ENCODE measurements around the gene MAP3K21.

Gene MAP3K21

DNA sequence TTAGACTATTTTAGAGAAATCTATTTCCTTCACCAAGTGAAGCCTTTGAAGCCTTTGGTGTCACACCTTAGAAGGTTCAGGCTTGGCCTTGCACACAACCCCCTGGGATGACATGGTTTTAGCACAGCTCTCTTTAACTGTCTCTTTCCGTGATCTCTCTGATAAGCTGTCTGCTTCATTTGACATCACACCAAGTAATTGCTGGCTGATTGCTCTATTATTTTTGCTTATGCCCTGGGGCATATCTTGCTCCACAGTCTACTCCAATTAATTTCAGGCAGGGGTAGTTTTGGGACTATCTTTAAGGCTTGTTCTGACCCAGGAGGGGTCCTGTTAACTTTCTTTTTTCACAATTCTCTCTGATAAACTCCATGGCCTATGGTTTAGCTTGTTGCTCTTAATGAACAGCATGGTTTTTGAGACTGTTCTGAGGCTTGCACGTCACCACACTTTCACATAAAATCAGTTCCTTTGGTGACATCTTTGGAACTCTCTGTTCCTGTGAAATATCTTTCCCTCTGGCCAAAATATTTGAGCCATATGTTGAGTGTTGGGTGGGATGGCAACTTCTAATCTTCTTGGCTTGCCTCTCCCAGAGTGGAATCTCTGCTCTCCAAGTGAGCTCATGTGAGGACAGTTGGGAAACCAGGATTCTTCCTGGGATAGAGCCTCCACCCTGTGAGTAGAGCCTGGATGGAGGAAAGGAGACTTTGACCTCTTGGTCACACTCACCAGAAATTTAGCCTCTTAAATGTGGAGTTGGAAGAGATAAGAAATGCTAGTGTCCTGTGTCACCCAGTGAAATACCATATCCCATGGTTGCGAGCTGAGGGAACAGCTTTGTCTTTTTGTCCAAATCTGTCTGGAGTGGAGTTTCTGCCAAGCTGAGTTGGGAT is 63.6 kb downstream of the MAP3K21 start:
- DNase-seq, result no peak

GRCh38 chr1:233393084-233393840 is 65.7 kb downstream of the MAP3K21 start:
- no peak for DNase-seq

DNA sequence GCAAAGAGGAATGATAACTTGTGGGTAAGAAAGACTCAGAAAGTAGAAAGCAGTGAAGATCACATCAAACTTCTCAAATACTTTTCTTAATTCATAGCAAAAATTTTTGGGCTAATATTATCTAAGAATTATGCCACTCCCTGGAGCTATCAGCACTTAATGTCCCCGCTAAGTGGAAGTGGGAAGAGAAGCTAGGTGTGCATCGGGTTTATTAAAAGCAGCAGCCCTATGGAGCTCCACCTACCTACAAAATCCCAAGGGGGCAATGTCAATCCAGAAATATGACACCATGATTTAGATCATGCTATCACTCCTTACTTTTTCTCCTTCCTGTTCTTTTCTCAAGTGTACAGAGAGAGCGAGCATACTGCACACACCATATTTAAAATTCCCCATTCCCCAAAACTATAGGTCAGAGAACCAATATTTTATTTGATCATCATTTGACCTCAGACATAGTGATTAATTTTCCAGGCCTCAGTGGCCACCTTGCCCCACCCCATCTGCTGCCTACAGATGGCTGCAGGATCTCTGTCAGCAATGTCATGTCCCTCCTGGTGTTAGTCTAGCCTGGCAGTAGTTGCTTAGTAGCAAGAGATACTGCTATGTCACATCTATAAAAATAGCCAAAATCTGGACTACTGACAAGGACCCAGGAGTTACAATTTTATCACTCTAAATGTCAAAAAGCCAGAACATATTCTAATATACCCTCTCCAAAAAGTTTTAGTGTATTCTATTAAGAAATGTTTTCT is 66.6 kb downstream of the MAP3K21 start:
- no peak for DNase-seq

DNA sequence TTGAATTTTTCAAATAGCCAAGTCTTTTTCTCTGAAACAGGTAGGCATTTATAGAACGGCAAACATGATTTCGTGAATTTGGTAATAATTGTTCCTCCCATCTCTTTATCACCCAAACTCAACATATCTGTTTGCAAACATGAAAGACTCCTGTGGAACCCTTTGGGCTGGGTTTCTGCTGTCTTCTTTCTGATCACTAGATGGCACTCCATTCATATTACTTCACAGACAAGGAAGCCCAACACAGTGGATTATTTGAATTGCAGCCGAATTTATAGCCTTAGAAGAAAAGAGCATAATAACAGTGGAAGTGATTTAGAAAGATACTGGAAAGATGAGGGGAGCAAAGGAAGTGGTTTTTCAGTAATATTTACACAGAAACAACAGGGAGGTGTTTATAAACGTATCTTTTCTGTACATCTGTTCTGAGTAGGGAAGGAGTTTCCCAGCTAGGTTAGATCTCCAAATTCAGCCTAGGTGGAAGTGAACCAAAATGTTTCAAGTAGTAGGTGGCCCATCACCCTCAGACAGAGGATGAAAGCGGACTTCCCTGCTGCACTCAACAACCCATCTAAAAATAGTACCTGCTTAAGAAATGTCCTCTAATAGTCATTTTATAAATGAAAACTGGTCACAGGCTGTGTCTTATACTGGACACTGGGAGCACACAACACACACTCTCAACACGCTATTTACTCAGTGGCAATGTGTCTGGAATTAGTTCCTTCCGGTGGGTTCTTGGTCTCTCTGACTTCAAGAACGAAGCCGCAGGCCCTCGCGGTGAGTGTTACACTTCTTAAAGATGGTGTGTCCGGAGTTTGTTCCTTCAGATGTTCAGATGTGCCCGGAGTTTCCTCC is 67.6 kb downstream of the MAP3K21 start:
- no peak for DNase-seq

DNA sequence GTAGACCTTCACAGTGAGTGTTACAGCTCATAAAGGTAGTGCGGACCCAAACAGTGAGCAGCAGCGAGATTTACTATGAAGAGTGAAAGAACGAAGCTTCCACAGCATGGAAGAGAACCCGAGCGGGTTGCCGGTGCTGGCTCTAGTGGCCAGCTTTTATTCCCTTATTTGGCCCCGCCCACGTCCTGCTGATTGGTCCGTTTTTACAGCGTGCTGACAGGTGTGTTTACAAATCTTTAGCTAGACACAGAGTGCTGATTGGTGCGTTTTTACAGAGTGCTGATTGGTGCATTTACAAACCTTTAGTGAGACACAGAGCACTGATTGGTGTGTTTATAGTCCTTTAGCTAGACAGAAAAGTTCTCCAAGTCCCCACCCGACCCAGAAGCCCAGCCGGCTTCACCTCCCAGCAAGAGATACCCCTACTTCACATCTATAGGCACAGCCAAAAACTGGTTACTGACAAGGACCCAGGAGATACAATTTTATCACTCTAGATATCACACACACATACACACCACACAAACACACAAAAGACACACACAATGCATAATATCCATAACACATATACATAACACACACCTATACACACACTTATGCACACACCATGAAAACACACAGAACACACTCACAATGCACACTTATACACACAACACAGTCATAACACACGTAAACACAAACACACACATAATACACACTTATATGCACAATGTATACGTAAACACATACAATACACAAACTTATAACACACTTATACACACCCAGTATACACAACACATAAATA is 68.5 kb downstream of the MAP3K21 start:
- DNase-seq, result no peak

DNA sequence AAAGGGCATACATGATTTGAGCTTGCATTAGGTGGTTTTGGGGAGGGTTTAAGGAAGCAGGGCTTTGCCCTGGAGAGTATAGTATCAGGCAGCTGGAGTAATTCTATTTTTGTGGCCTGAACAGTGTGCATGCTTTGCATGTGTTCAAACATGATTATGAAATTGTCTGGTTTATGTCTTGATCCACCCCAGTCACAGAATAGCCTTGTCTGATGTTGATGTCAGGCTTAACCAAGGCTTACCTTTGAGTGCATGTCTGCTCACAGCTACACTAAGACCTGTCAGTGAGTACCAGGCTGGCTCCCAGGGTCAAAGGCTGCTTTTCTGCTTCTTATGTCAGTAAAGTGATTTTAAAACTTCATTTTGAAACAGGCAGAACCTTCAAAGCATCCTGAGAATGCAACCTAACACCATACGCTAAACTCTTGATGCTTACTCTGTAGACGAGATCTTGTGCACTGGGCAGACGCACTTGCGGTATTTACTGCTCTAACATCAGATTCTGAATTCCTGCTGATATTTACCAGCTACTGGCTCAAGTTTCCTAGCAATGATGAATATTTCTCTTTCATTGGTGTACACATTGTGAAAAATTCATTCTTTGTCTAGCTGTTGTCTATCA is 78.9 kb downstream of the MAP3K21 start:
- DNase-seq, result no peak

- no peak for DNase-seq
These were observed 79.6 kb downstream of the MAP3K21 start for GRCh38 chr1:233406994-233407631.

DNA sequence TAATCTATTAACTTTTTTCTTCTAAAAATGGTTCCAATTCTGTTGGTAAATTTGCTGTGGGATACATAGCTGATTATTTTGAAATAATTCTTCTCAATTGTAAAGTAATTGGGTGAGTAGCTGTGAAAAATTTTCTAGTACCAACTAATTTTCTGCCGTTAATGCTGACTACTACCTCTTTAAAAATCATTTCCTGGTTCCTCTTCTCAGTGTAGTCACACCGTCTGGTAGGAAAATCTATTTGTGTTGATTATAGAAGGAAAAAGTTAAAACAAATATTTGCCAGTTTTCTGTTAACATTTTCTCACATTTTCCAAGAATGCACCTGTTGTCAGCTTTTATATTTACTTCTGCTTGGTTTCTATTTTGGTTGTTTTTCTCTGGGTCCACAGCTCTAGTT is 82.0 kb downstream of the MAP3K21 start:
- DNase-seq, result no peak

DNA sequence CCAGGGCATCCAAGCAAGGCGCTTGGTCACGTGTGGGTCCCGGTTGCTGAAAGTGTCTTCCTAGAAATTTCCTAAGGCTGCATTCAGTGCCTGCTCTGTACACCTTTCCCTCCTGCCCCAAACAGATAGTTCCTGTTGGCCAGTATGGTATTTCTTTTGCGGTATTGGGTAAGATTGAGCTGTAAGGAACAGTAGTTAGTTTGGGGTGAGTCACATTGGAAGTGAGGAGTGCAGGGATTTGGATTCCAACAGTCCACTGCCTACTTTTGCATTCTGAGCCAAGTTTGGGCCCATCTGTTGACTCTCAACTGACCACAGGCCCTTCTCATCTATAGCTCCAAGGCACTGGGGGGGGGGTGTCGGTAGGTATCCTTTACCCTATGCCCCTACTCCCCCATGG is 83.4 kb downstream of the MAP3K21 start:
- no peak for DNase-seq

DNA sequence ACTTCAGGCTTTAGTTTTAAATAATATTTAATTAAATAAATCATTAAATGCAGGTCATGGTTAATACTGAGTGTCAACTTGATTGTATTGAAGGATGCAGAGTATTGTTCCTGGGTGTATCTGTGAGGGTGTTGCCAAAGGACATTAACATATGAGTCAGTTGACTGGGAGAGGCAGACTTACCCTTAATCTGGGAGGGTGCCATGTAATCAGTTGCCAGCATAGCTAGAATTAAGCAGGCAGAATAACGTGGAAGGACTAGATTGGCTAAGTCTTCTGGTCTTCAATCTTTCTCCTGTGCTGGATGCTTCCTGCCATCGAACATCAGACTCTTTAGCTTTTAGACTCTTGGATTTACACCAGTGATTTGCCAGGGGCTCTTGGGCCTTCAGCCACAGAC is 85.3 kb downstream of the MAP3K21 start:
- DNase-seq, result no peak

GRCh38 chr1:233421293-233421692 is 93.8 kb downstream of the MAP3K21 start:
- no peak for DNase-seq

DNA sequence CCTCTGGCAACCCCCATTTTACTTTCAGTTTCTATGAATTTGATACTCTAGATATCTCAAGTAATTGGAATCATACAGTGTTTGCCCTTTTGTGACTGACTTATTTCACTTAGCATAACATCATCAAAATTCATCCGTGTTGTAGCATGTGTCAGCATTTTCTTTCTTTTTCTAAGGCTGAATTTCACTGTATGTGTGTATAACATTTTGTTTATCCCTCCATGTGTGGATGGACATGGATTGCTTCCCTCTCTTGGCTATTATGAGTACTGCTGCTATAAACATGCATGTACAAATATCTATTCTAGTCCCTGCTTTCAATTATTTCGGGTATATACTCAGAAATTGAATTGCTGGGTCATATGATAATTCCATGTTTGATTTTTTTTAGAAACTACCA is 97.3 kb downstream of the MAP3K21 start:
- DNase-seq, result no peak

GRCh38 chr1:233427907-233428306 is 100.4 kb downstream of the MAP3K21 start:
- no peak for DNase-seq

DNA sequence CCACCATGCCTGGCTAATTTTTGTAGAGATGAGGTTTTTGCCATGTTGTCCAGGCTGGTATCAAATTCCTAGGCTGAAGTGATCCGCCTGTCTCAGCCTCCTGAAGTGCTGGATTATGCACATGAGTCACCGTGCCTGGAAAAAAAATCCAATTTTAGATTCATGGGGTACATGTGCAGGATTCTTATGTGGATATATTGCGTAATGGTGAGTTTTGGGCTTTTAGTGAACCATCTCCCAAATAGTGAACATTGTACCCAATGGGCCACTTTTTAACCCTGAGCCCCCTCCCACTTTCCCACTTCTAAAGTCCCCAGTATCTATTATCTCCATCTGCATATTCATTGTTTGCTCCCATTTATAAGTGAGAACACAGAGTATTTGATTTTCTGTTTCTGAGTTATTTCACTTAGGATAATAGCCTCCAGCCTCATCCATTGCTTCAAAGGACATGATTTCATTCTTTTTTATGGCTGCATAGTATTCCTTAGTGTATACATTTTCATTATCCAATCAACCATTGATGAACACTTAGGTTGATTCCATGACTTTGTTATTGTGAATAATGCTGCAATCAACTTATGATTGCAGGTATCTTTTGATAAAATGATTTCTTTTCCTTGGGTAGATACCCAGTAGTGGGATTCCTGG is 104.4 kb downstream of the MAP3K21 start:
- no peak for DNase-seq

- no peak for DNase-seq
These were observed 105.4 kb downstream of the MAP3K21 start for GRCh38 chr1:233432916-233433315.

DNA sequence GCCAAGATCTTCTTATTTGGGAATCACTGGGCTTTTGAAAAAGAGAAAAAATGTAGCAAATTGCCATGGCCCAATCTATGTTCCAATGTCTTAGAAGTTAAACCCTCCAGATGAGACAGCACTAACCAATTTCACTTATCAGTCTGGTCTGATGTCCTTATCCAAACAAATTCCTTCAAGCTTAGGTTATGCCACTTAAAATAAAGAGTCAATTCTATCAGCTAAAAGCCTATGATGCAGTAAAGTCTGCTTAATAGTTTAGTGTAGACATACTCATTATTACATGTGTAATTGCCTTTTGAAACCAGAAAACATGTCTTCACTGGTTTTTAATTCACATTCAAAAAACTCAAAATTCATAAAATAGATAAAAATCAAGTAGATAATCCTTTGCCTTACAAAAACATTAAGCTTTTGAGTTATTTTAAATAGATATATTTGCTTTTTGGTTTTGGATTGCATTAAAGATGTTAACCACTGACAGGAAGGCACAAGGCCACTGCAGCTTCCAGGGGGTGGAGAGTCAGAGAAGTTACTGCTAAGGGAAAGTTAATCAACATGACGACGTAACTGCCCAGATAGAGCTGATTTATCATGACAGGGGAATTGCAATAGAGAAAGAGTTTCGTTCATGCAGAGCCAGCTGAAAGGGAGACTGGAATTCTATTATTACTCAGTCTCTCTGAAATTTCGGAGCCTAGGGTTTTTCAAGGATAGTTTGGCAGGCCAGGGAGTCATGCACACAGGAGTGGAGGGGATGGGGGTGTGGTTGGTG is 106.1 kb downstream of the MAP3K21 start:
- no peak for DNase-seq

All from NCI-H187 (cell line).